A673 (cell line): ENCODE results near the gene ENTREP1. TPM values are rescaled to one million over a fixed set of nuclear protein-coding genes. Genes with fewer than 3 reads are reported as not detected.

ENCODE experiments used
- BruUV-seq: library from RNA; stranded (reverse); fragments of 400-500 nt; replicated peaks from 2 replicates; lab custom pipeline; 2021; lab: Mats Ljungman, UMichigan
- CTCF ChIA-PET: fragments of 300-600 bp; sonication (Branson Sonifier 250); formaldehyde crosslinking; loops from one replicate; lab custom pipeline; 2022; ENCODE audit warnings: antibody characterized with exemption; lab: Charles Lee
- POLR2A ChIA-PET: fragments of 300-600 bp; sonication (Branson Sonifier 250); formaldehyde crosslinking; loops from one replicate; lab custom pipeline; 2022; ENCODE audit warnings: antibody characterized with exemption; ENCODE audit not compliant: low non-redundant PET; lab: Charles Lee
- DNase-seq: peaks from one replicate; pipeline ENCODE4 v3.0.0-alpha.2; 2015; ENCODE audit warnings: low spot score
- H3K27ac ChIP-seq: fragments of 200-600 bp; sonication (generic); 2 replicates; pipeline ENCODE4 v1.5.1; 2016; ENCODE audit warnings: mixed run types, low read depth, mild to moderate bottlenecking, mixed read lengths, antibody characterized with exemption, low read length; ENCODE audit not compliant: poor library complexity, severe bottlenecking
- H3K27me3 ChIP-seq: fragments of 200-600 bp; sonication (generic); replicated peaks from 2 replicates; pipeline ENCODE4 v1.6.1; 2017; ENCODE audit warnings: mixed run types, low read depth, mild to moderate bottlenecking, mixed read lengths, antibody characterized with exemption, low read length; ENCODE audit not compliant: insufficient read depth, poor library complexity
- H3K36me3 ChIP-seq: fragments of 200-600 bp; sonication (generic); 2 replicates; pipeline ENCODE4 v1.6.1; 2016; ENCODE audit warnings: mixed run types, mild to moderate bottlenecking, mixed read lengths, antibody characterized with exemption, low read length; ENCODE audit not compliant: insufficient read depth, poor library complexity, severe bottlenecking
- H3K4me1 ChIP-seq: fragments of 200-600 bp; sonication (generic); 2 replicates; pipeline ENCODE4 v1.6.1; 2017; ENCODE audit warnings: mixed run types, mild to moderate bottlenecking, mixed read lengths, antibody characterized with exemption, low read length; ENCODE audit not compliant: insufficient read depth, poor library complexity, severe bottlenecking
- H3K4me3 ChIP-seq: fragments of 200-600 bp; sonication (generic); 2 replicates; pipeline ENCODE4 v1.5.1; 2016; ENCODE audit warnings: low read depth, mixed run types, mild to moderate bottlenecking, mixed read lengths, low read length; ENCODE audit not compliant: poor library complexity, severe bottlenecking
- H3K9me3 ChIP-seq: fragments of 200-600 bp; sonication (generic); 2 replicates; pipeline ENCODE4 v1.6.1; 2016; ENCODE audit warnings: mixed run types, low read depth, mild to moderate bottlenecking, mixed read lengths, antibody characterized with exemption, low read length; ENCODE audit not compliant: poor library complexity, severe bottlenecking
- CTCF ChIP-seq: fragments of 300-800, 200-600 bp; sonication (generic); conservative IDR thresholded peaks from 2 replicates; pipeline ENCODE4 v1.5.1; 2017; ENCODE audit warnings: low read depth, mild to moderate bottlenecking, antibody characterized with exemption, low read length, moderate library complexity, mixed read lengths
- EZH2 ChIP-seq: fragments of 200-600 bp; sonication (generic); IDR thresholded peaks from 2 replicates; pipeline ENCODE4 v1.6.1; 2017; ENCODE audit warnings: borderline replicate concordance, low read depth, mild to moderate bottlenecking, mixed read lengths, antibody characterized with exemption, low read length; ENCODE audit not compliant: poor library complexity, severe bottlenecking
- intact Hi-C: fragments of 100-400 bp; cut with micrococcal nuclease; formaldehyde crosslinking; loops from one replicate; pipeline ENCODE4 v1.10.0; 2022; ENCODE audit not compliant: unreplicated experiment
- total RNA-seq: library from RNA; stranded (reverse); gene quantifications from 2 replicates; pipeline ENCODE4 v1.2.3, GENCODE V29; 2021

The ENTREP1 gene
- total RNA-seq, 1 experiment from 2014 or later, result not detected

- intact Hi-C loops, result no loop called here
- BruUV-seq, result no TSS peak
- CTCF ChIA-PET, result no interaction called here
Observed at GRCh38 chr9:69331444-69331843, 6.4 kb downstream of the ENTREP1 start.

GRCh38 chr9:69332067-69332685 lies 7.2 kb downstream of the ENTREP1 start:
- ChIA-PET POLR2A (no interaction called here), CTCF (no interaction called here)
- no TSS peak for BruUV-seq
- no peak overlapping the region for H3K27ac ChIP-seq
- H3K27me3 ChIP-seq, result peaks cover 29% of the 10 kb centered on the region
- H3K36me3 ChIP-seq, result no peaks in the 10 kb centered on the region
- no peak overlapping the region for H3K4me3 ChIP-seq
- no peaks in the 10 kb centered on the region for H3K4me1 ChIP-seq
- DNase-seq, result no peak
- TF ChIP-seq CTCF (no peak), EZH2 (no peak)
- intact Hi-C loops, result no loop called here
- H3K9me3 ChIP-seq, result no peaks in the 10 kb centered on the region

More at GRCh38 chr9:69331444-69331843, 6.4 kb downstream of the ENTREP1 start:
- no peak for DNase-seq
- POLR2A ChIA-PET, result no interaction called here
- TF ChIP-seq EZH2 (no peak), CTCF (no peak)
- Histone ChIP-seq H3K27ac (no peak overlapping the region), H3K9me3 (no peaks in the 10 kb centered on the region), H3K4me1 (no peaks in the 10 kb centered on the region), H3K27me3 (peaks cover 37% of the 10 kb centered on the region), H3K36me3 (no peaks in the 10 kb centered on the region), H3K4me3 (no peak overlapping the region)

- ChIA-PET CTCF (no interaction called here), POLR2A (no interaction called here)
- no peak for DNase-seq
- no peaks in the 10 kb centered on the region for H3K4me1 ChIP-seq
- BruUV-seq, result no TSS peak
- TF ChIP-seq EZH2 (no peak), CTCF (no peak)
- no peaks in the 10 kb centered on the region for H3K9me3 ChIP-seq
- H3K4me3 ChIP-seq, result no peak overlapping the region
- H3K36me3 ChIP-seq, result no peaks in the 10 kb centered on the region
- no peak overlapping the region for H3K27ac ChIP-seq
- H3K27me3 ChIP-seq, result peaks cover 14% of the 10 kb centered on the region
- intact Hi-C loops, result no loop called here
Observed at GRCh38 chr9:69333716-69334115, 8.7 kb downstream of the ENTREP1 start.
